Glutamatergic neuron (in vitro differentiated cells): ENCODE measurements around the gene MINDY2. TPM values are rescaled to one million over a fixed set of nuclear protein-coding genes. Genes with fewer than 3 reads are reported as not detected.

Experiments used
- DNase-seq: peaks from one replicate; pipeline ENCODE4 v3.0.0; 2022
- H3K27ac Mint-ChIP-seq: one replicate; pipeline ENCODE4 v1.8.0; 2020; ENCODE audit warnings: mild to moderate bottlenecking, mixed read lengths, inconsistent platforms; ENCODE audit not compliant: unreplicated experiment
- H3K27me3 Mint-ChIP-seq: one replicate; pipeline ENCODE4 v1.8.0; 2020; ENCODE audit warnings: mild to moderate bottlenecking, moderate library complexity, mixed read lengths, inconsistent platforms; ENCODE audit not compliant: unreplicated experiment
- H3K36me3 Mint-ChIP-seq: one replicate; pipeline ENCODE4 v1.8.0; 2020; ENCODE audit warnings: mild to moderate bottlenecking, mixed read lengths, inconsistent platforms; ENCODE audit not compliant: unreplicated experiment
- H3K4me1 Mint-ChIP-seq: one replicate; pipeline ENCODE4 v1.8.0; 2020; ENCODE audit warnings: mild to moderate bottlenecking, low read depth, mixed read lengths, inconsistent platforms; ENCODE audit not compliant: unreplicated experiment
- H3K4me3 Mint-ChIP-seq: one replicate; pipeline ENCODE4 v1.8.0; 2020; ENCODE audit warnings: mild to moderate bottlenecking, mixed read lengths, inconsistent platforms; ENCODE audit not compliant: unreplicated experiment
- H3K9me3 Mint-ChIP-seq: one replicate; pipeline ENCODE4 v1.8.0; 2020; ENCODE audit warnings: mild to moderate bottlenecking, moderate library complexity, mixed read lengths, inconsistent platforms; ENCODE audit not compliant: unreplicated experiment
- CTCF ChIP-seq: fragments of 200-600 bp; sonication (generic); IDR thresholded peaks from one replicate; pipeline ENCODE4 v1.5.0; 2021; ENCODE audit not compliant: partially characterized antibody, unreplicated experiment
- total RNA-seq: library from RNA; stranded (reverse); fragmentation: NEBNext Ultra II Directional; extraction: Animal tissue kit (Norgen Biotek cat#: 25700); gene quantifications from one replicate; pipeline ENCODE4 v1.2.1, GENCODE V29; 2021; ENCODE audit not compliant: unreplicated experiment

The MINDY2 gene
- total RNA-seq, 1 donor from 2014 or later: 34.3 TPM

GRCh38 chr15:58862326-58862725, 91.2 kb downstream of the MINDY2 start:
- no peak for TF ChIP-seq CTCF
- Mint-ChIP-seq H3K9me3 (peaks cover 4% of the 10 kb centered on the region), H3K27ac (no peak overlapping the region), H3K27me3 (peaks cover 8% of the 10 kb centered on the region), H3K4me1 (peaks cover 2% of the 10 kb centered on the region), H3K36me3 (no peaks in the 10 kb centered on the region), H3K4me3 (no peak overlapping the region)
- no peak for DNase-seq

GRCh38 chr15:58864602-58865424, 93.7 kb downstream of the MINDY2 start:
- peaks cover 3% of the 10 kb centered on the region for H3K4me1 Mint-ChIP-seq
- peaks cover 6% of the 10 kb centered on the region for H3K9me3 Mint-ChIP-seq
- peaks cover 9% of the 10 kb centered on the region for H3K27me3 Mint-ChIP-seq
- peak overlapping the region; percentile 72 for H3K27ac Mint-ChIP-seq
- H3K36me3 Mint-ChIP-seq: no peaks in the 10 kb centered on the region
- peak; percentile 52 for DNase-seq
- H3K4me3 Mint-ChIP-seq: peak overlapping the region; percentile 73
- no peak for TF ChIP-seq CTCF

- no peak overlapping the region for H3K4me3 Mint-ChIP-seq
- no peak overlapping the region for H3K27ac Mint-ChIP-seq
- no peak for DNase-seq
Measured at GRCh38 chr15:58865425-58865880, 94.4 kb downstream of the MINDY2 start.

GRCh38 chr15:58867926-58868325, 96.8 kb downstream of the MINDY2 start:
- no peaks in the 10 kb centered on the region for H3K36me3 Mint-ChIP-seq
- peaks cover 9% of the 10 kb centered on the region for H3K27me3 Mint-ChIP-seq
- H3K27ac Mint-ChIP-seq: no peak overlapping the region
- no peak for DNase-seq
- no peak for TF ChIP-seq CTCF
- peaks cover 6% of the 10 kb centered on the region for H3K9me3 Mint-ChIP-seq
- H3K4me1 Mint-ChIP-seq: peaks cover 3% of the 10 kb centered on the region
- no peak overlapping the region for H3K4me3 Mint-ChIP-seq

More at GRCh38 chr15:58865425-58865880, 94.4 kb downstream of the MINDY2 start:
- H3K9me3 Mint-ChIP-seq: peaks cover 6% of the 10 kb centered on the region
- no peak for TF ChIP-seq CTCF
- H3K36me3 Mint-ChIP-seq: no peaks in the 10 kb centered on the region
- peaks cover 9% of the 10 kb centered on the region for H3K27me3 Mint-ChIP-seq
- peaks cover 3% of the 10 kb centered on the region for H3K4me1 Mint-ChIP-seq

GRCh38 chr15:58870451-58870850, 99.3 kb downstream of the MINDY2 start:
- no peak for DNase-seq
- H3K27ac Mint-ChIP-seq: no peak overlapping the region
- TF ChIP-seq CTCF: no peak
- peaks cover 6% of the 10 kb centered on the region for H3K27me3 Mint-ChIP-seq
- H3K9me3 Mint-ChIP-seq: peaks cover 3% of the 10 kb centered on the region
- H3K36me3 Mint-ChIP-seq: no peaks in the 10 kb centered on the region
- H3K4me3 Mint-ChIP-seq: no peak overlapping the region
- peaks cover 3% of the 10 kb centered on the region for H3K4me1 Mint-ChIP-seq
